Activated naive CD4-positive, alpha-beta T cell treated with anti-CD3 and anti-CD28 coated beads, Interleukin-2, amount 50 U/mL, for 24 hours (primary cell): ENCODE data around the gene FERMT2.

Source experiments
- H3K27ac Mint-ChIP-seq: one replicate; pipeline ENCODE4 v1.8.0; 2021; ENCODE audit warnings: mild to moderate bottlenecking, mixed read lengths
- H3K27me3 Mint-ChIP-seq: one replicate; pipeline ENCODE4 v1.8.0; 2021; ENCODE audit warnings: mixed read lengths
- H3K36me3 Mint-ChIP-seq: one replicate; pipeline ENCODE4 v1.8.0; 2021; ENCODE audit warnings: mixed read lengths
- H3K4me1 Mint-ChIP-seq: one replicate; pipeline ENCODE4 v1.8.0; 2021; ENCODE audit warnings: mixed read lengths
- H3K4me3 Mint-ChIP-seq: one replicate; pipeline ENCODE4 v1.8.0; 2021; ENCODE audit warnings: mild to moderate bottlenecking, mixed read lengths
- H3K9me3 Mint-ChIP-seq: one replicate; pipeline ENCODE4 v1.8.0; 2021; ENCODE audit warnings: mixed read lengths

FERMT2 gene, protein sequence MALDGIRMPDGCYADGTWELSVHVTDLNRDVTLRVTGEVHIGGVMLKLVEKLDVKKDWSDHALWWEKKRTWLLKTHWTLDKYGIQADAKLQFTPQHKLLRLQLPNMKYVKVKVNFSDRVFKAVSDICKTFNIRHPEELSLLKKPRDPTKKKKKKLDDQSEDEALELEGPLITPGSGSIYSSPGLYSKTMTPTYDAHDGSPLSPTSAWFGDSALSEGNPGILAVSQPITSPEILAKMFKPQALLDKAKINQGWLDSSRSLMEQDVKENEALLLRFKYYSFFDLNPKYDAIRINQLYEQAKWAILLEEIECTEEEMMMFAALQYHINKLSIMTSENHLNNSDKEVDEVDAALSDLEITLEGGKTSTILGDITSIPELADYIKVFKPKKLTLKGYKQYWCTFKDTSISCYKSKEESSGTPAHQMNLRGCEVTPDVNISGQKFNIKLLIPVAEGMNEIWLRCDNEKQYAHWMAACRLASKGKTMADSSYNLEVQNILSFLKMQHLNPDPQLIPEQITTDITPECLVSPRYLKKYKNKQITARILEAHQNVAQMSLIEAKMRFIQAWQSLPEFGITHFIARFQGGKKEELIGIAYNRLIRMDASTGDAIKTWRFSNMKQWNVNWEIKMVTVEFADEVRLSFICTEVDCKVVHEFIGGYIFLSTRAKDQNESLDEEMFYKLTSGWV

GRCh38 chr14:52950898-52951680 lies at the start of gene FERMT2:
Gene FERMT2, minus strand, starts transcription at chr14:52951050. Its CDS starts 482 bp downstream, at chr14:52950568.
- peaks cover 20% of the 10 kb centered on the region for H3K4me1 Mint-ChIP-seq
- peak within 1 kb of the TSS; percentile 88 for H3K4me3 Mint-ChIP-seq
- no peaks in the 10 kb centered on the region for H3K36me3 Mint-ChIP-seq
- no peaks in the 10 kb centered on the region for H3K9me3 Mint-ChIP-seq
- peaks cover 42% of the 10 kb centered on the region for H3K27me3 Mint-ChIP-seq
- H3K27ac Mint-ChIP-seq, result no peak within 1 kb of the TSS

- H3K27me3 Mint-ChIP-seq, result peaks cover 9% of the 10 kb centered on the region
- no peaks in the 10 kb centered on the region for H3K4me1 Mint-ChIP-seq
- H3K36me3 Mint-ChIP-seq, result peaks cover 2% of the 10 kb centered on the region
- no peak overlapping the region for H3K4me3 Mint-ChIP-seq
- no peak overlapping the region for H3K27ac Mint-ChIP-seq
- no peaks in the 10 kb centered on the region for H3K9me3 Mint-ChIP-seq
Observed at GRCh38 chr14:52998376-52999015, 47.6 kb upstream of the FERMT2 start.

DNA sequence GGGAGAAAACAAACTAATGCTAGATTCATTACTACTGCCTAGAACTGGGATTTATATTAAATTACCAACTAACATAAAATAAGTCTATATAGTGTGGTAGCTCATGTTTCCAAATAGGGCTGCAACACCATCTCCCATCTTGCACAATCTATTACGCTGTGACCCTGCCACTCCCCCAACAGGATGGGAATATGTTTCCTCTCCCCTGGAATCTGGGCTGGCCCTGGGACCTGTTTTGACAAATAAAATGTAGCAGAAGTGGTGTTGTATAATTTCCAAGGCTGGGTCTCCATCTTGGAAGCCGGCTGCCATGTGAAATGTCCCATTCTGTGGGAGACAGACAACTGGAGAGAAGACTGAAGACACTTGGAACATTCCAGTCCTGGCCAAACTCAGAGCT lies 45.6 kb upstream of the FERMT2 start:
- peaks cover 2% of the 10 kb centered on the region for H3K36me3 Mint-ChIP-seq
- no peak overlapping the region for H3K27ac Mint-ChIP-seq
- no peaks in the 10 kb centered on the region for H3K9me3 Mint-ChIP-seq
- H3K27me3 Mint-ChIP-seq, result peaks cover 6% of the 10 kb centered on the region
- no peak overlapping the region for H3K4me3 Mint-ChIP-seq
- no peaks in the 10 kb centered on the region for H3K4me1 Mint-ChIP-seq

DNA sequence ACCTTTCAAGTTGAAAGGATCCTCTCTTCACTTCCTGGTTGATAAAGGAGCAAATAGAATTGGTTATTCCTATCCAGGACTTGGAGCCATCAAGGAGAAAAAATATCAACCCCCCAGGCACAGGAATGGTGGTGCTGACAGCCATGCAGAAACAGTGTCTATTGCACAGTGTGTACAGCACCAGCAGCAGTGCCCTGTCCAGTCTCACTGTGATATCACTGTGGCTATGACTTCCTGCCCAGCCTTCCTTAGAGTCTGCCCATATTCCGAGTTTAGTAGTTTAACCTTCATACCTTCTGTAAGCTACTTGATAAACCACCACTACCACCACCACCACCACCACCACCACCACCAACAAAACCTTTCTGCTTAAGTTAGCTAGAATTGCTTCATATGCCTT lies 45.1 kb upstream of the FERMT2 start:
- no peaks in the 10 kb centered on the region for H3K4me1 Mint-ChIP-seq
- H3K27me3 Mint-ChIP-seq, result peaks cover 6% of the 10 kb centered on the region
- H3K9me3 Mint-ChIP-seq, result no peaks in the 10 kb centered on the region
- H3K36me3 Mint-ChIP-seq, result peaks cover 5% of the 10 kb centered on the region
- H3K4me3 Mint-ChIP-seq, result no peak overlapping the region
- no peak overlapping the region for H3K27ac Mint-ChIP-seq

DNA sequence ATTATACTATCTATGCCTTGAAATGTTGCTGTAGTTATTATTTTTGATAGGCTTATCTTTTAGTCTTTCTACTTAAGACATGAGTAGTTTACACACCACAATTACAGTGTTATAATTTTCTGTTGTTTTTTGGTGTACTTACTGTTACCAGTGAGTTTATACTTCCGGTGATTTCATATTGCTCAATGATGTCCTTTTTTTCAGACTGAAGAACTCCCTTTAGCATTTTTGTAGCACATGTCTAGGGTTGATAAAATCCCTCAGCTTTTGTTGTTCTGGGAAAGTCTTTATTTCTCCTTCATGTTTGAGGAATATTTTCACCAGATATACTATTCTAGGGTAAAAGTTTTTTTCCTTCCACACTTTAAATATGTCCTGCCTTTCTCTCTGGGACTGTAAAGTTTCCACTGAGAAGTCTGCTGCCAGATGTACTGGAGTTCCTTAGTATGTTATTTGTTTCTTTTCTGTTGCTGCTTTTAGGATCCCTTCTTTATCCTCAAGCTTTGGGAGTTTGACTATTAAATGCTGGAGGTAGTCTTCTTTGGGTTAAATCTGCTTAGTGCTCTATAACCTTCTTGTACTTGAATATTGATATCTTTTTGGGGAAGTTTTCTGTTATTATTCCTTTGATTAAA lies 41.5 kb upstream of the FERMT2 start:
- Mint-ChIP-seq H3K36me3 (peaks cover 5% of the 10 kb centered on the region), H3K27me3 (peaks cover 5% of the 10 kb centered on the region), H3K4me3 (no peak overlapping the region), H3K4me1 (no peaks in the 10 kb centered on the region), H3K27ac (no peak overlapping the region), H3K9me3 (no peaks in the 10 kb centered on the region)

- no peaks in the 10 kb centered on the region for H3K4me1 Mint-ChIP-seq
- no peaks in the 10 kb centered on the region for H3K9me3 Mint-ChIP-seq
- no peak overlapping the region for H3K27ac Mint-ChIP-seq
Observed at GRCh38 chr14:52988139-52988538, 37.3 kb upstream of the FERMT2 start.

DNA sequence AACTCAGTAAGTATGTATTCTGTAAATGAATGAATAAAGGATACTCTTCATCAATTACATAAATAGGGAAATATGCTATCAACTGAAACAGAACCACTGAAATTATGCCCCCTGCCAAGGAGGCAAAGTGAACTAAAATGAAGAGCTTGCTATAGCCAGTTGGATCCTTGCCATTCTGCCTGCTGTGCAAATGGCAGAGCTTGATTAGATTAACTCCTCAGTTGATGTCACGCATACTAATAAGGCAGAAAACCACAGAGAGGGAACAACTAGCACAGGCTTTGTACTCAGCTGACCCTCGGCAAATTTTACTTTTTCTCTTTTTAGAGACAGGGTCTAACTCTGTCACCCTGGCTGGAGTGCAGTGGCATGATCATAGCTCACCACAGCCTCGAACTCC lies 36.7 kb upstream of the FERMT2 start:
- no peaks in the 10 kb centered on the region for H3K9me3 Mint-ChIP-seq
- no peak overlapping the region for H3K27ac Mint-ChIP-seq
- no peaks in the 10 kb centered on the region for H3K4me1 Mint-ChIP-seq
- no peaks in the 10 kb centered on the region for H3K27me3 Mint-ChIP-seq
- no peak overlapping the region for H3K4me3 Mint-ChIP-seq
- peaks cover 2% of the 10 kb centered on the region for H3K36me3 Mint-ChIP-seq

More at GRCh38 chr14:52988139-52988538, 37.3 kb upstream of the FERMT2 start:
- Mint-ChIP-seq H3K4me3 (no peak overlapping the region), H3K36me3 (peaks cover 2% of the 10 kb centered on the region), H3K27me3 (no peaks in the 10 kb centered on the region)

DNA sequence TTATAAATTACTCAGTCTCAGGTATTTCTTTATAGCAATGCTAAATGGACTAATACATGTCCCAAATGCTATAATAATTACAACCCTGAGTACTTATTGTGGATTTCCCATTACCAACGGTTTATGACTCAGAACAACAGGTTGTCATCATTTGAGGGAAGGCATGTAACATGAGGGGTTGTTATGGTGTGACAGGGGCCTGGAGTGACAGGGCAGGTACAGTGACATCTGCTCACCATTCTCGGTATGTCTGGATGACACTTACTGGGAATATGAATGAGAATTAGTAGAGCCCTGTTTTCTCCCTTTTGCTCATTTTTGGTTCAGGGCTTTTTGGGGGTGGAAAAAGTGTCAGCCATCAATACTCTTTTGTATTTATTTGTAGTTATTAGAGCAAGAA lies 36.2 kb upstream of the FERMT2 start:
- H3K4me1 Mint-ChIP-seq, result no peaks in the 10 kb centered on the region
- H3K4me3 Mint-ChIP-seq, result no peak overlapping the region
- peaks cover 2% of the 10 kb centered on the region for H3K36me3 Mint-ChIP-seq
- no peak overlapping the region for H3K27ac Mint-ChIP-seq
- no peaks in the 10 kb centered on the region for H3K27me3 Mint-ChIP-seq
- H3K9me3 Mint-ChIP-seq, result no peaks in the 10 kb centered on the region

GRCh38 chr14:52977798-52978197 lies 26.9 kb upstream of the FERMT2 start:
- no peaks in the 10 kb centered on the region for H3K4me1 Mint-ChIP-seq
- no peaks in the 10 kb centered on the region for H3K9me3 Mint-ChIP-seq
- no peak overlapping the region for H3K4me3 Mint-ChIP-seq
- no peak overlapping the region for H3K27ac Mint-ChIP-seq
- peaks cover 7% of the 10 kb centered on the region for H3K27me3 Mint-ChIP-seq
- peaks cover 2% of the 10 kb centered on the region for H3K36me3 Mint-ChIP-seq

DNA sequence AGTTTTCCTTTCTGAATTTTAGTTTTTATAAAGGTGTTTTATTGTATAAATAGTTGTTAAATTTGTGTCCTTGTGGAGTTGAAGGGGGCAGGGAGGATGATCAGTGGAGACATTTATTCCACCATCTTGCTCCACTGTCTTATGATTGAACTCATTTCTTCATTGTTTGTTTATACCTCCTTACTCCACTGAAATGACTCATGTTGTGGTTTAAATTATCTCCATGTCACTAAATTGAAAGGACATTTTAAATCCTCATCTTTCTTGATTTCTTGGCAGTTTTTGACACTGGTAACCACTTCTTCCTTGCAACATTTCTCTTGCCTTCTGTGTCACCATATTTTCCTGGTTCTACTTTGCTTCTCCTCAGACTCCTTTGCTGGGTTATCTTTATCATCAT lies 23.6 kb upstream of the FERMT2 start:
- no peaks in the 10 kb centered on the region for H3K4me1 Mint-ChIP-seq
- H3K27ac Mint-ChIP-seq, result no peak overlapping the region
- peaks cover 11% of the 10 kb centered on the region for H3K27me3 Mint-ChIP-seq
- no peak overlapping the region for H3K4me3 Mint-ChIP-seq
- H3K9me3 Mint-ChIP-seq, result peaks cover 15% of the 10 kb centered on the region
- peaks cover 10% of the 10 kb centered on the region for H3K36me3 Mint-ChIP-seq

- H3K27ac Mint-ChIP-seq, result no peak overlapping the region
- H3K9me3 Mint-ChIP-seq, result no peaks in the 10 kb centered on the region
- no peak overlapping the region for H3K4me3 Mint-ChIP-seq
- H3K4me1 Mint-ChIP-seq, result no peaks in the 10 kb centered on the region
- H3K36me3 Mint-ChIP-seq, result no peaks in the 10 kb centered on the region
- H3K27me3 Mint-ChIP-seq, result no peaks in the 10 kb centered on the region
Observed at GRCh38 chr14:52961060-52961639, 10.3 kb upstream of the FERMT2 start.

DNA sequence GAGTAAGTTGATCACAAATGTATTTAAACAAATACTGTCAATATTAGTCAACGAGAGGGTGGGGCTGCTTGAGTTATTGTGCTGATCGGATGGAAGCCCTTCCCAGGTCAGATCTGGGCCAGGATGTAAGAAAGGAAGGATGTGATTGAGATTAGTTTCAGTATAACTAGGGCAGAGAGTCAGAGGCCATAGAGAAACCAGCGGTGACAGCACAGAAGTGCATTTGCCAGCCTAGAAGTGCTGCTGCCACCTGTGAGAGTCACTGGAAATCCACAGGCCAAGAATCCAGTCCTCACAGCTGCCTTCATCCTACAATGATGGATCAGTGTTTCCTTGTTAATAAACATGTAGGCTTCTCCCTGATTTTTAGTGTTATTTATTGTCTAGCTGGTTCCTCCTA lies 9.8 kb upstream of the FERMT2 start:
- Mint-ChIP-seq H3K9me3 (no peaks in the 10 kb centered on the region), H3K36me3 (no peaks in the 10 kb centered on the region), H3K27ac (no peak overlapping the region), H3K4me1 (no peaks in the 10 kb centered on the region), H3K27me3 (no peaks in the 10 kb centered on the region), H3K4me3 (no peak overlapping the region)

DNA sequence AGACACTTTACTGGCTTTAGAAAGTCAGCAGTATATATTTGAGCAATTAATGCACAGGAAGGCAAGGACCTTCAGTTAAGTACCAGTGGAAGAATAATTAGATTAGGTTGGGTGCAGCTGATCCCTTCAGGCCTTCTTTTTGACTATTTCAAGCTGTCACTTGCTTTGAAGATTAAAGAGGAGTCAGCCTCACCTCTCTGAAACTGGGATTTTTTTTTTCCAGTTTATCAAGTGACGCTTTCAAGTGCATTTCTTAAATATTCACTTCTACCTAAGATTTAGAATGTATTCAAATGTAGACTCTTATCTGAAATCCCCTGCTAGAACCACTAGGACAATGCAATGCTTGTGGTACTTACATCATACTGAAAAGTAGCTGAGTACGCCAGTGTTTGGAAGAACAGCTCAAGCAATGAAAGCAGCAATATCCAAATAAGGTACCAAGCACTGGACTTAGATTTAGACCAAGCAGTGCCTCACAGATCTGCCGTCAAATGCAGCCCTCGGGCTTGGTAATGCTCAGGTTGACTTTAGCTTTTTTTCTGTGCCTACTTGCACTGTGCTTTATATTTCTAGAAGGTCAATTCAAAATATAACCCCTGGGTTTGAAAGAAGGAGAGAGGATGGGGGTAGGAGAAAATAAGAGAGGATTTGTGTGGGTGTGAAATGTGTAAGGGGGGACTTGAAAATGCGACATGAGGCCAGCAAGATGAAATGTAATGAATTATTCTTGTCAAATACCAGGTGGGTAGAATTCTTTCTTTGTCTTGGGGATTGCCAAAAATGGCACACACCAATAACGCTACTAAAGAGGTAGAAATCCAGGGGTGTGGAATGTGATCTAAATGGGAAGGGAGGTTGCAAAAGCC lies 3.7 kb upstream of the FERMT2 start:
- no peak overlapping the region for H3K4me3 Mint-ChIP-seq
- H3K4me1 Mint-ChIP-seq, result peaks cover 14% of the 10 kb centered on the region
- H3K9me3 Mint-ChIP-seq, result no peaks in the 10 kb centered on the region
- no peaks in the 10 kb centered on the region for H3K36me3 Mint-ChIP-seq
- no peak overlapping the region for H3K27ac Mint-ChIP-seq
- H3K27me3 Mint-ChIP-seq, result peaks cover 21% of the 10 kb centered on the region
